Hematopoietic multipotent progenitor cell (in vitro differentiated cells): ENCODE measurements around the gene GSDMA. TPM values are rescaled to one million over a fixed set of nuclear protein-coding genes. Genes with fewer than 3 reads are reported as not detected.
"Not testable (repeated sequence)": the region's sequence is repeated elsewhere in the genome, so short reads cannot be mapped to it uniquely, and the experiment has no call there.

Experiments used
- DNase-seq, 3 donors: peaks; one replicate each; pipeline ENCODE4 v3.0.0-alpha.2; 2011 to 2015; ENCODE audit warnings: low read depth in 2 of 3, low spot score in 2 of 3
- total RNA-seq: library from RNA; depleted of rRNA; stranded (reverse); fragments of >200 nt; gene quantifications from one replicate; pipeline ENCODE4 v1.2.3, GENCODE V29; 2012

The GSDMA gene
- total RNA-seq, 1 donor, result not detected

- DNase-seq, result no peak
Measured at GRCh38 chr17:39928858-39929645, 33.8 kb upstream of the GSDMA start.

- DNase-seq, result no peak
Measured at GRCh38 chr17:39929646-39930407, 33.0 kb upstream of the GSDMA start.

GRCh38 chr17:39933912-39934311 is 28.9 kb upstream of the GSDMA start:
- DNase-seq, result no peak

GRCh38 chr17:39934324-39934723 is 28.5 kb upstream of the GSDMA start:
- DNase-seq, result no peak

- no peak for DNase-seq
Measured at GRCh38 chr17:39935909-39936308, 26.9 kb upstream of the GSDMA start.

- no peak for DNase-seq
Measured at GRCh38 chr17:39937447-39937846, 25.4 kb upstream of the GSDMA start.

GRCh38 chr17:39938140-39938869 is 24.5 kb upstream of the GSDMA start:
- no peak for DNase-seq

- no peak for DNase-seq
Measured at GRCh38 chr17:39939106-39939505, 23.7 kb upstream of the GSDMA start.

GRCh38 chr17:39939588-39940419 is 23.0 kb upstream of the GSDMA start:
- peak in 2 of 3 donors; percentile 59 to 69 for DNase-seq

- no peak for DNase-seq
Measured at GRCh38 chr17:39943702-39944392, 19.0 kb upstream of the GSDMA start.

GRCh38 chr17:39944393-39944711 is 18.5 kb upstream of the GSDMA start:
- DNase-seq, result no peak

- no peak for DNase-seq
Measured at GRCh38 chr17:39946551-39947330, 16.1 kb upstream of the GSDMA start.

GRCh38 chr17:39948489-39948828 is 14.3 kb upstream of the GSDMA start:
- DNase-seq, result not testable (repeated sequence)

- DNase-seq, result no peak
Measured at GRCh38 chr17:39949028-39949427, 13.8 kb upstream of the GSDMA start.

- no peak for DNase-seq
Measured at GRCh38 chr17:39950871-39951348, 11.9 kb upstream of the GSDMA start.

GRCh38 chr17:39951924-39952679 is 10.7 kb upstream of the GSDMA start:
- no peak for DNase-seq

- peak; percentile 84 to 96 (median 94) for DNase-seq
Measured at GRCh38 chr17:39952680-39953470, 9.9 kb upstream of the GSDMA start.

- no peak for DNase-seq
Measured at GRCh38 chr17:39953471-39953888, 9.3 kb upstream of the GSDMA start.
